Measurements from ENCODE around the gene LMO4. TPM values are rescaled to one million over a fixed set of nuclear protein-coding genes. Genes with fewer than 3 reads are reported as not detected.

The LMO4 gene
- total and polyA plus RNA-seq, 8 donors, result 10.5 to 35.1 (median 21.2) TPM

GRCh38 chr1:87389546-87389945, 60.9 kb downstream of the LMO4 start:
- Histone ChIP-seq H3K27me3 (no peaks in the 10 kb centered on the region), H3K36me3 (no peaks in the 10 kb centered on the region), H3K9me3 (no peaks in the 10 kb centered on the region), H3K4me3 (no peak overlapping the region), H3K4me1 (no peaks in the 10 kb centered on the region), H3K27ac (no peak overlapping the region)
- FAIRE-seq, result no peak
- DNase-seq, result no peak
- no peak for TF ChIP-seq CTCF (IDR thresholded peaks at IDR 0.05)
- 64 to 67% methylated on average over 3 of the region's 3 CpGs for WGBS, 2 donors
- intact Hi-C loops (cut with DNase I), result no loop called here
- ATAC-seq, result no peak

- 48 to 61% methylated on average over 7 of the region's 7 CpGs for WGBS, 2 donors
- TF ChIP-seq CTCF (IDR thresholded peaks at IDR 0.05), result no peak
- Histone ChIP-seq H3K9me3 (no peaks in the 10 kb centered on the region), H3K27me3 (no peaks in the 10 kb centered on the region), H3K4me3 (no peak overlapping the region), H3K36me3 (no peaks in the 10 kb centered on the region), H3K27ac (no peak overlapping the region), H3K4me1 (no peaks in the 10 kb centered on the region)
- DNase-seq (peak in 1 of 6 donors; percentile 12), FAIRE-seq (no peak), ATAC-seq (peak; percentile 48 to 88 (median 71))
- intact Hi-C loops (cut with DNase I), result no loop called here
These were observed 63.8 kb downstream of the LMO4 start for GRCh38 chr1:87392248-87393192.

- no peak for TF ChIP-seq CTCF (IDR thresholded peaks at IDR 0.05)
- no peaks in the 10 kb centered on the region for H3K9me3 ChIP-seq
- FAIRE-seq (no peak), ATAC-seq (no peak), DNase-seq (no peak)
- 71 to 77% methylated on average over 3 of the region's 3 CpGs for WGBS, 2 donors
- no peak overlapping the region for H3K27ac ChIP-seq
- H3K27me3 ChIP-seq, result no peaks in the 10 kb centered on the region
- intact Hi-C loops (cut with DNase I), result no loop called here
- no peaks in the 10 kb centered on the region for H3K4me1 ChIP-seq
- no peak overlapping the region for H3K4me3 ChIP-seq
- no peaks in the 10 kb centered on the region for H3K36me3 ChIP-seq
These were observed 64.9 kb downstream of the LMO4 start for GRCh38 chr1:87393445-87394085.

GRCh38 chr1:87394513-87394912, 65.8 kb downstream of the LMO4 start:
- FAIRE-seq, result no peak
- TF ChIP-seq CTCF (IDR thresholded peaks at IDR 0.05), result no peak
- no peaks in the 10 kb centered on the region for H3K4me1 ChIP-seq
- no peaks in the 10 kb centered on the region for H3K27me3 ChIP-seq
- 77 to 78% methylated on average over 9 of the region's 9 CpGs for WGBS, 2 donors
- intact Hi-C loops (cut with DNase I), result no loop called here
- H3K27ac ChIP-seq, result no peak overlapping the region
- no peak for DNase-seq
- H3K4me3 ChIP-seq, result no peak overlapping the region
- no peaks in the 10 kb centered on the region for H3K36me3 ChIP-seq
- no peak for ATAC-seq
- H3K9me3 ChIP-seq, result no peaks in the 10 kb centered on the region

GRCh38 chr1:87394982-87395381, 66.3 kb downstream of the LMO4 start:
- Histone ChIP-seq H3K4me3 (no peak overlapping the region), H3K9me3 (no peaks in the 10 kb centered on the region), H3K4me1 (no peaks in the 10 kb centered on the region), H3K27me3 (no peaks in the 10 kb centered on the region), H3K27ac (no peak overlapping the region), H3K36me3 (no peaks in the 10 kb centered on the region)
- no peak for TF ChIP-seq CTCF (IDR thresholded peaks at IDR 0.05)
- intact Hi-C loops (cut with DNase I), result no loop called here
- 91 to 98% methylated on average over 2 of the region's 2 CpGs for WGBS, 2 donors
- FAIRE-seq, result no peak
- ATAC-seq, result no peak
- no peak for DNase-seq
